Measurements from ENCODE around the gene KIF26B.

KIF26B gene

DNA sequence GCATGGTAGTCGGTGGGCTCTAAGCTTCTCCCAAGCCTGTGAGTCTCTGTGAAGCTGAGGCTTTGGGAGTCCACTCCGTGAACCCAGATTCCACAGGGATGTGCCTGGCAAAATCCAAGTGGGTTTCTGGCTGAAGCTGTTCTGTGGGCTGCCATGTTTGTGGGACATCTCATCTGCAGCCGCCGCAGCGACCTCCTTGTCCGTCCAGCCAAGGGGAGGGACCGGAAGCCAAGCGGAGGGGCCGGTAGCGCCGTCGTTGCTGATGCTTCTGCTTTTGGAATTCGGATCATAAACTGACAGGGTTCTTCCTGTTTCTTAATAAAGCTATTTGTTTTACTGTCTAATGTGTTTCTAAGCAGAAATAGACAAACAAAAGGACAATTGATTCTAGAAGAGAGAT, 13.3 kb downstream of the KIF26B start:
- no peak overlapping the region for H3K4me3 ChIP-seq (ENCODE audit: low read depth, low read length)
- no peak for DNase-seq (ENCODE audit: low read depth)
- TF ChIP-seq, protein P1, sequence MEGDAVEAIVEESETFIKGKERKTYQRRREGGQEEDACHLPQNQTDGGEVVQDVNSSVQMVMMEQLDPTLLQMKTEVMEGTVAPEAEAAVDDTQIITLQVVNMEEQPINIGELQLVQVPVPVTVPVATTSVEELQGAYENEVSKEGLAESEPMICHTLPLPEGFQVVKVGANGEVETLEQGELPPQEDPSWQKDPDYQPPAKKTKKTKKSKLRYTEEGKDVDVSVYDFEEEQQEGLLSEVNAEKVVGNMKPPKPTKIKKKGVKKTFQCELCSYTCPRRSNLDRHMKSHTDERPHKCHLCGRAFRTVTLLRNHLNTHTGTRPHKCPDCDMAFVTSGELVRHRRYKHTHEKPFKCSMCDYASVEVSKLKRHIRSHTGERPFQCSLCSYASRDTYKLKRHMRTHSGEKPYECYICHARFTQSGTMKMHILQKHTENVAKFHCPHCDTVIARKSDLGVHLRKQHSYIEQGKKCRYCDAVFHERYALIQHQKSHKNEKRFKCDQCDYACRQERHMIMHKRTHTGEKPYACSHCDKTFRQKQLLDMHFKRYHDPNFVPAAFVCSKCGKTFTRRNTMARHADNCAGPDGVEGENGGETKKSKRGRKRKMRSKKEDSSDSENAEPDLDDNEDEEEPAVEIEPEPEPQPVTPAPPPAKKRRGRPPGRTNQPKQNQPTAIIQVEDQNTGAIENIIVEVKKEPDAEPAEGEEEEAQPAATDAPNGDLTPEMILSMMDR (IDR thresholded peaks at IDR 0.05; ENCODE audit: low read depth, low read length, missing control alignments): no peak
- in situ Hi-C loops (cut with HindIII; ENCODE audit: low sequenced_read_pairs): no loop called here

DNA sequence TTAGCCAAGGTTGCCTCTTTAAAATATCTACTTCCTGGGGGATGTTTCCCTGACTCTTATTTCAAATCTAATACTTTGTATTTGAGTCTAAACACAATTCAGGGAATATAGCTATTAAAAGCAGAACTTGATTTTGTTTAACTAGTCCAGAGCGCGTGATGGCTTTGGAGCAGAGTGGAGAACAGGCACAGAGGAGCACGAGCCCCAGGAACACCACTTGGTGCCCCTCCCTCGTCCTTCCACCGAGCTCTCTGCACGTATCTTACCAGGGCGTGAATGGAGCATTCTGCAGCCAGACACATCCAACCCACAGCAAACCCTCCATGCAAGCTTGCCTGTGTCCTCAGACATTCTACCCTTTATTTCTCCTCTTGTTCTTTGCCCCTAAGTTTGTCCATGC, 14.1 kb downstream of the KIF26B start:
- TF ChIP-seq, protein P1 (IDR thresholded peaks at IDR 0.05; ENCODE audit: low read depth, low read length, missing control alignments): no peak
- no peak for DNase-seq (ENCODE audit: low read depth)
- no peak overlapping the region for H3K4me3 ChIP-seq (ENCODE audit: low read depth, low read length)
- in situ Hi-C loops (cut with HindIII; ENCODE audit: low sequenced_read_pairs): no loop called here

DNA sequence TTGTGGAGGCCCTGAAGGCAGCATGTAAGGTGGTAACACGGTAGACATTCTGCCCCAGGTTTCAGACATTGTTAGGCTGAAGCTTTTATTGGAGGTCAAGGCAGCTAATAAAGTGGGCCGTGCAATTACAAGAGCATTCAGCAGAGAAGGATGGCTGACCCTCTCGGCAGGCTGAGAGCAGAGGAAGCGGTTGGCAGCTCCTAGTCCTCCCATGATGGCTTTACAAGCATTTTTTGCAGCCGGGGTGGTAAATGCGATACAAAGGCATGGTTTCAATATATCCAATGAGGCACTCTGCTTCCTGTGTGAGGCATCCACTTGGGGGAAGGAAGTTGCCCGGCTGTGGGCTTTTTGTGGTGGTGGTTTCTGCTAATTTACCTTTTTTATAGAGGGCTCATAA, 14.6 kb downstream of the KIF26B start:
- no peak overlapping the region for H3K4me3 ChIP-seq (ENCODE audit: low read depth, low read length)
- no peak for DNase-seq (ENCODE audit: low read depth)
- TF ChIP-seq, protein P1 (IDR thresholded peaks at IDR 0.05; ENCODE audit: low read depth, low read length, missing control alignments): no peak
- in situ Hi-C loops (cut with HindIII; ENCODE audit: low sequenced_read_pairs): no loop called here

DNA sequence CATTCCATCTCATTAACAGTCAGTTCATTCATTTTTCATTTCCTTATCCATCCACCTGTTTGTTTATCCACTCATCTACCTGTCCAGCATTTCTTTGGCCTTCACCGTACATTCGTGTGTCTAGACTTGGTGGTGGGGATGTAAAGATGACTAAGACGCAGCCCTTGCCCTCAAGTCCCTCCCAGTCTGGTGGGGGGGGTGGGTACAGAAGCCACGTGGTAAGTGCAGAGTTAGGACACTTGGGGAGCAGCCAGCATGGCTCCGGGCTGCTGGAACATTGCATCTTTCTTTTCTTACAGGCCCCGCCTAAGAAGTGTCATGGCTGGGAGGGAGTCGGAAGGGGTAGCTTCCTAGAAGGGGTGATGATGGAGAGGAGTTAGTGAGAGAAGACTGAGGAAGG, 17.2 kb downstream of the KIF26B start:
- in situ Hi-C loops (cut with HindIII; ENCODE audit: low sequenced_read_pairs): no loop called here
- TF ChIP-seq, protein P1 (IDR thresholded peaks at IDR 0.05; ENCODE audit: low read depth, low read length, missing control alignments): no peak
- DNase-seq (ENCODE audit: low read depth): no peak
- no peak overlapping the region for H3K4me3 ChIP-seq (ENCODE audit: low read depth, low read length)

DNA sequence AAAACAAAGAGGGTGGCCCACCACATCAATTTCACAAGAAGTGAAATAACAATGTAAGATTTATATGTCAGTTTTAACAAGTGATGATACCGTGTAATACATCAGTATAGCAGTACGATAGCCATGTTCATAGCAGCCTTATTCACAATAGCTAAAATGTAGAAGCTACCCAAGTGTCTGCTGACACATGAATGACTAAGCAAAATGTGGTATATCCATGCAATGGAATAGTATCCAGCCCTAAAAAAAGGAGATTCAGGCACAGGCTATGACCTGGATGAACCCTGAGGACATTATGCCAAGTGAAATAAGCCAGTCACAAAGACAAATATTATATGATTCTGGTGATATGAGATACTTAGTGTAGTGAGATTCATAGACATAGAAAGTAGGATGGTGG, 18.0 kb downstream of the KIF26B start:
- in situ Hi-C loops (cut with HindIII; ENCODE audit: low sequenced_read_pairs): no loop called here
- TF ChIP-seq, protein P1 (IDR thresholded peaks at IDR 0.05; ENCODE audit: low read depth, low read length, missing control alignments): no peak
- H3K4me3 ChIP-seq (ENCODE audit: low read depth, low read length): no peak overlapping the region
- DNase-seq (ENCODE audit: low read depth): no peak

DNA sequence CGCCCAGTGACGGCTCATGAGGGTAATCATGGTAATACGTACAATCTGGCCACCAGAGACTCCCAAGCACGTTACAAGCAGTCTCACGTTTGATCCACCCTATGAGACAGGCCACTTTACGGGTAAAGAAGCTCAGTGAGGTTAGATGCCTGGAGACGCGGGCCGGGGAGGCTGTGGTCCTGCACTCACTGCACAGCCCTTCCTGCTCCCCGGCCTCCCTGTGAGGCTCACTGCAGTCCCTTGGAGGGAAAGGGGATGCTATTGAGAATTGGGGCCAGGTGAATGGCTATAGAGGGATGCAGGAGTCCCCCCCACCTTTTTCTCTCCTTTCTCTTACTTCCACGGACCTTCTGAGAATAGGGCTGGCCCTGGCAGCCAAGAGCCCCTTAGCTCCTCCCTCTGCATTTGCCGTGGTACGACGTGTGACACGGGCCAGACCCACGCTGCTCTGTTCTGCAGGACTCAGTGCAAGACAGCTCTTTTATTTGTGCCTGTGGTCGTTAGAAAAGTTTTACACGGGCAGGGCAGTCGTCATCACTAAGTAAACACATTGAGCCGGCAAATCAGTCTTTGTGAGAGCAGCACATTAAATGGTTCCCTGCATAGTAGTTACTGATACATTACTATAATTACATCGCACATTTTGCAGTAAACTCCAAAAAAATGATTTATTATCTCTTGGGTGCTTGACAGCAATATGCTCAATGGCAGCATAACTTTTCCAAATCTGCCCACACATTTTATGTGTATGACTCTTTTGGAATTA, 18.8 kb downstream of the KIF26B start:
- H3K4me3 ChIP-seq (ENCODE audit: low read depth, low read length): no peak overlapping the region
- DNase-seq (ENCODE audit: low read depth): no peak
- in situ Hi-C loops (cut with HindIII; ENCODE audit: low sequenced_read_pairs): no loop called here
- TF ChIP-seq, protein P1 (IDR thresholded peaks at IDR 0.05; ENCODE audit: low read depth, low read length, missing control alignments): no peak

Data from astrocyte of the cerebellum (primary cell).